SK-N-MC (cell line): ENCODE data around the gene CHST9.

Experiments used
- DNase-seq: peaks from one replicate; pipeline ENCODE4 v3.0.0-alpha.2; 2011; ENCODE audit warnings: low read depth, low spot score
- H3K27ac ChIP-seq: fragments of 200-600 bp; sonication (generic); 2 replicates; pipeline ENCODE4 v1.5.1; 2016; ENCODE audit warnings: mixed run types
- H3K36me3 ChIP-seq: fragments of 200-600 bp; sonication (generic); 2 replicates; pipeline ENCODE4 v1.6.1; 2017; ENCODE audit warnings: antibody characterized with exemption, low read length, mixed read lengths; ENCODE audit not compliant: insufficient read depth
- H3K4me3 ChIP-seq: fragments of 200-600 bp; sonication (generic); 2 replicates; pipeline ENCODE4 v1.5.1; 2016
- H3K9ac ChIP-seq: fragments of 200-600 bp; sonication (generic); 2 replicates; pipeline ENCODE4 v1.8.0; 2017; ENCODE audit warnings: mixed run types, mixed read lengths; ENCODE audit not compliant: insufficient read length
- H3K9me3 ChIP-seq: fragments of 200-600 bp; sonication (generic); 2 replicates; pipeline ENCODE4 v1.6.1; 2017; ENCODE audit warnings: low read depth, mild to moderate bottlenecking, antibody characterized with exemption, low read length, moderate library complexity, mixed read lengths
- EZH2 ChIP-seq: fragments of 200-600 bp; sonication (generic); IDR thresholded peaks from one replicate; pipeline ENCODE4 v1.6.1; 2017; ENCODE audit warnings: antibody characterized with exemption
- FOXP2 ChIP-seq: optimal IDR thresholded peaks from 2 replicates; pipeline ENCODE3; 2011; ENCODE audit warnings: mild to moderate bottlenecking, moderate library complexity; ENCODE audit not compliant: insufficient read depth; ENCODE audit errors: extremely low read length, control extremely low read depth
- POLR2AphosphoS5 ChIP-seq: IDR thresholded peaks from 2 replicates; pipeline ENCODE4 v1.6.1; 2012; ENCODE audit warnings: mild to moderate bottlenecking, low read depth, low read length, borderline replicate concordance

Gene CHST9

DNA sequence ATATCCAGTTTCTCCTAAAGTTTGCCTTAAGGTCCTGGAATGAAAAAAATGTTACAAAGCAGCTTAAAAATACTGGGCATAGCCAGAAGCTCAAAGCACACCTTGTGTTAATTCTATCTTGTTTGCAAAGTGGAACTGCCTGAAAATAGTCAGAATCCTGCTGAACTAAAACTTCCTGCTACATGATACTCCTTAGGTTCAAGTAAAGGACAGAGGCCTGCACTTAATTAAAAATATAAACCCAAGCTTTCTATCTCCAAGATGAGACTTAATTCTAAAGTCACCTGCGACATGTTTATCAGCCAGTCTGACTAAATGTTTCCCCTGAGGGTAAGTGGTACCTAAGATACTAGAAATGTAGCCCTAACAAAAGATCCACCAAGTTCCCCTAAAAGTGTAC lies 103.4 kb downstream of the CHST9 start:
- H3K36me3 ChIP-seq: no peaks in the 10 kb centered on the region

DNA sequence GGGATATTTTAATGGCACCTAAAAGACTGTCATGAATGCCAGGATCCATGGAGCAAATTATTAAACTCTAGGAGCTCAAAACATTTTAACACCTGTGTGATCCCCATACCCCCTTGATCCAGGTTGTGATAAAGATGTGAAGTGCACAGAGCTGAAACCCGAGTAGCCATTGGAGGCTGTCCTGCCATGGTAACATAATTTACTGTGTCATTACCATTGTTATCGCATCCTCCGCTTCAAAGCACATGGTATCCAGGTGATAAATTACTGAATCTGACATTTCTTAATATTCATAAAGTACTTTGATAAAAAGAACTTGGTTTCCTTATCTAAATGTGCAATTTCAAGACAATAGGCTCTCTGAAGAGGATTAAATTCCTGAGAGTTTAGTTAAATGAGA lies 109.3 kb downstream of the CHST9 start:
- Histone ChIP-seq H3K36me3 (no peaks in the 10 kb centered on the region), H3K9ac (no peak overlapping the region), H3K27ac (no peak overlapping the region), H3K4me3 (no peak overlapping the region), H3K9me3 (no peaks in the 10 kb centered on the region)
- DNase-seq: no peak
- no peak for TF ChIP-seq POLR2AphosphoS5
- no peak for TF ChIP-seq EZH2
- TF ChIP-seq FOXP2: no peak

More for the DNA sequence above, 103.4 kb downstream of the CHST9 start:
- no peak for DNase-seq
- Histone ChIP-seq H3K27ac (no peak overlapping the region), H3K9ac (no peak overlapping the region), H3K9me3 (no peaks in the 10 kb centered on the region), H3K4me3 (no peak overlapping the region)
- TF ChIP-seq EZH2: no peak
- no peak for TF ChIP-seq FOXP2
- no peak for TF ChIP-seq POLR2AphosphoS5

DNA sequence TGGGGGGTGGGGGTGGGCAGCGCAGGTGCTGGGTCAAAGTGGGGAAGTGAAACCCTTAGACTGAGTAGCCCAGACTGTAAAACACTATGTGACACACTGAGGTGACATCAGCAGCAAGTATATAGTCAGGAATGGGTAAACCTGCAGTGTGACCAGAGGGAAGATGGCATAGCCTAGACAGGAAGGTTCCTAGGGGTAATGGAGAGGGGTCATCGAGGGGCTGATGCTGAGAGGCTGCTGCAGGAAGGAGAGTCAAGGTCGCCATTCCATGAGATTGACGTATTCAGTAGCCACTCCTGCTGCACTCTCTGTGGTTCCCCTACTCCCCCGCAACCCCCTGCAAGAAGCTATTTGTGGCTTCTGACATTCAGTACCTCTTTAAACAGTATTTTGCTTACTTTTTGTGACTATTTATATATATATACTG lies 111.7 kb downstream of the CHST9 start:
- Histone ChIP-seq H3K9ac (no peak overlapping the region), H3K27ac (no peak overlapping the region), H3K9me3 (no peaks in the 10 kb centered on the region), H3K36me3 (no peaks in the 10 kb centered on the region), H3K4me3 (no peak overlapping the region)
- TF ChIP-seq FOXP2: no peak
- DNase-seq: no peak

DNA sequence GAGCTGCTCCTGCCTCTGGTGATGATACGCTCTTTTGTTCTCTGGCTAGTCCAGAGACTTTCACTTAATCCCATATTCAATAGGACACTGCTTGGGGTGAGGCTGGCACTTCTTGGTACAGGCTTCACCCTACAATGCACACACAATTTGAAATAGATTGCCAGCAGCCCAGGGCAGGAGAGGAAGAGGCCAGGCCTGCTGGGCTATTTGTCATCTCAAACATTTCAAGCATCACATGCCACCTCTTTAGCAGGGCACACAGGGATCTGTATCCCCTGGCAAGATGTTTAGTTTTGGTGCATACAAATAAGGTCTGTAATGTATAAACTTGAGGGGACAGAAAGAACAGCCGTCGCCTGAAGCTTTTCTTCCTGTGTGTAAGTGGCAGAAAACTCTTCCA lies 120.4 kb downstream of the CHST9 start:
- Histone ChIP-seq H3K4me3 (no peak overlapping the region), H3K36me3 (no peaks in the 10 kb centered on the region), H3K27ac (no peak overlapping the region), H3K9ac (no peak overlapping the region), H3K9me3 (no peaks in the 10 kb centered on the region)
- no peak for DNase-seq
- TF ChIP-seq POLR2AphosphoS5 (no peak), EZH2 (no peak), FOXP2 (no peak)

DNA sequence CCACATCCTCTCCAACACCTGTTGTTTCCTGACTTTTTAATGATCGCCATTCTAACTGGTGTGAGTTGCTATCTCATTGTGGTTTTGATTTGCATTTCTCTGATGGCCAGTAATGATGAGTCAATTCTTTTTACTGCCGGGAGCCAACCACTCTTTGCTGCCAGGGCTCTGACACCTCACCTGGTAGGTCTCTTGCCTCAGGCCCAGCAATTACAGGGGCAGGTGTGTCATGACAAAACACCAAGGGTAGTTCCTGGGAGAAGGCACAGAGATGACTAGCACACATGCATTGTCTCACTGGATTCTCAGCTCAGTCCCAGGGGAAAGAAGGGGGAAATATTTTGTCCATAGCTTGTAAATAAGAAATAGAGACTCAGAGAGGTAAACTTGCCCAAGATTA lies 122.3 kb downstream of the CHST9 start:
- no peaks in the 10 kb centered on the region for H3K9me3 ChIP-seq
- H3K36me3 ChIP-seq: no peaks in the 10 kb centered on the region
- no peak for DNase-seq
- no peak overlapping the region for H3K27ac ChIP-seq
- H3K9ac ChIP-seq: no peak overlapping the region
- H3K4me3 ChIP-seq: no peak overlapping the region
- no peak for TF ChIP-seq EZH2
- no peak for TF ChIP-seq POLR2AphosphoS5
- TF ChIP-seq FOXP2: no peak

DNA sequence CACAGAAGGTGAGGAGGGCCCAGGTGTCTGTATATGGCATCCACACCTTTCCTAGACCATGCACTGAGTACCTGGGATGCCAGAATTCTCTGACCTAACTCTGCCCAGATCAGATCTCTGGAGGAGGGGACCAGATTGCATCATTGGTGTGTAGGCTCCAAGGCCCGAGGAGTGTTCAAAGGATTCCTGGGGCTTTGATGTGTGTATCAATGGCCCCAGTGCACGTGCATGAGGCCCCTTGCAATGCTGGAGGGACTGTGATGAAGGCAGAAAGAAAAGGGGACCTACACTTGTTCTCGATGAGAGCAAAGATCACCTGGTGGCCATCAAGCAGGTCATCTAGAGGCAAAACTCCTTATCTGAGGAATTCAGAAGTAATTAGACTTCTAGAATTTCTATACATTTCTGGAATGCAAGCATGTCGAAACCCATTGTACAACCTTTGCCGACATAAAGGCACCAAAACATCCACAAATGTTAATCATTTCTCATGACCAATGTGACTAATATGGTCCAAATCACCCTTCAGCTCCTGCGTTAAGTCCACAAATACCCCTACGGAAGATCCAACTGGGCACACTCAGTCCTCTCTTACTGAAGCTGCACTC lies 123.5 kb downstream of the CHST9 start:
- Histone ChIP-seq H3K36me3 (no peaks in the 10 kb centered on the region), H3K4me3 (no peak overlapping the region), H3K9ac (no peak overlapping the region), H3K9me3 (no peaks in the 10 kb centered on the region), H3K27ac (no peak overlapping the region)
- TF ChIP-seq EZH2 (no peak), FOXP2 (no peak), POLR2AphosphoS5 (no peak)
- DNase-seq: no peak

DNA sequence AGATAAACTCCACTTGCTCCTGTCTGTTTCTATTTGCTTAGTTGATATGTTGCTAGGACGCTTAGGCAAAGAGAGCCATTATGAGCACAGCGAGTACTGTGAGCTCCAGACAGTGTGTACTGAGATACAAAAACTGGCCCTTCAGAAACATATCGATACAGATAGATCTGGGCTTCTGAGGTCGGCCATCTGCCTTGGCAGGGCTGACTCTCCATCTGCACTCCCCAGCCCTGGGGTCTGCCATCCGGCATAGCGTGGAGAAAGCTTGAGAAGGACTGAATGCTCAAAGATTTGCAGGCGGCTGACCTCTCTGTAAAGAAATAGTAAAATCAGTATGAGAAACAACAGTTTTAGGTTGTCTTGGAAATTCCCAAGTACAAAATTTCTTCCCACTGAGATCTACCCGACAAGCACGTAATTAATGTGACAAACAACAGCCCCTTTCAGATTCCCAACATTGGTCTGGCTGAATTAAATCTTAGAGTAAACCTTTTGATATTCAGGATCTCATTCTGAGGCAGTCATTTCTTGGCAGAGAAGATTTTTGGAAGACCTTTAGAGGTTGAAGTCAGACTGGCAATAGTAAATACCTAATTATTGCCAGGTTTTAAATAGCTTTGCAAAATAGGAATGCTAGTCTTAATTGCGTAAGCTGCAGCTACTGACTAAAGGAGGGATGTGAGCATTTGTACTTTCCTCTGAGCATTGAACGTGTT lies 127.4 kb downstream of the CHST9 start:
- H3K9me3 ChIP-seq: no peaks in the 10 kb centered on the region
- H3K9ac ChIP-seq: no peak overlapping the region
- no peak overlapping the region for H3K4me3 ChIP-seq
- H3K36me3 ChIP-seq: no peaks in the 10 kb centered on the region
- no peak for TF ChIP-seq POLR2AphosphoS5
- TF ChIP-seq FOXP2: no peak
- TF ChIP-seq EZH2: no peak
- no peak for DNase-seq
- no peak overlapping the region for H3K27ac ChIP-seq

DNA sequence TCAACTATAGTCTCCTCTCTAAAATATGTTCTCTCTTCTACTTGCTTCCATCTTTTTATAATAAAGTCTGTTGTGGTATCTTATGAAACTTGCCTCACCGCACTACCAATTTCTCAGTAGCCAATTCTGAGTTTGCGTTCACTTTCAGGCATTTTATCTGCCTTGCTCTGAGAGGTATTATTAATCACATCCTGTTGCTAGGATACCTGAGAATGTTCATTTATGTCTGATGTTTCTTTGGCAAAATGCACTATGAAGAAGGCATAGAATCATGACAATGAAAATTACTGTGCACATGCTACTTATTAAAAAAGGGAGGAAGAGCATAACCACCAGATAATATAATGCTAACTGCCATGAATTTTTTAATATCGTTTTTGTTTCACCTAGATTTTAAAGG lies 130.2 kb downstream of the CHST9 start:
- Histone ChIP-seq H3K36me3 (no peaks in the 10 kb centered on the region), H3K9me3 (no peaks in the 10 kb centered on the region), H3K27ac (no peak overlapping the region), H3K4me3 (no peak overlapping the region), H3K9ac (no peak overlapping the region)
- no peak for DNase-seq
- TF ChIP-seq EZH2 (no peak), POLR2AphosphoS5 (no peak), FOXP2 (no peak)
